ENCODE data around the gene CRYZL1.
"Not testable (repeated sequence)": the region's sequence is repeated elsewhere in the genome, so short reads cannot be mapped to it uniquely, and the experiment has no call there.

CRYZL1 gene

GRCh38 chr21:33684068-33684467 lies 42.5 kb upstream of the CRYZL1 start:
- H3K27me3 ChIP-seq (ENCODE audit: insufficient read depth, insufficient read length) = no peaks in the 10 kb centered on the region
- TF ChIP-seq ZNF274 (IDR thresholded peaks at IDR 0.05; ENCODE audit: low read depth, low read length) (no peak), YY1 (IDR thresholded peaks at IDR 0.05; ENCODE audit: insufficient read depth, insufficient read length) (no peak), SUZ12 (IDR thresholded peaks at IDR 0.05; ENCODE audit: extremely low read depth, insufficient read depth, insufficient read length) (no peak)
- DNase-seq (ENCODE audit: low read depth, low spot score) = no peak
- 0 out of 2 replicates have a peak, but pooled peaks cover 4% of the 10 kb centered on the region for H3K9me3 ChIP-seq (ENCODE audit: insufficient read depth, low read length)
- no peak overlapping the region for H3K4me3 ChIP-seq (ENCODE audit: insufficient read length, low read depth)
- peaks cover 11% of the 10 kb centered on the region for H3K4me1 ChIP-seq (ENCODE audit: insufficient read depth, insufficient read length)
- no peaks in the 10 kb centered on the region for H3K36me3 ChIP-seq (ENCODE audit: insufficient read depth, insufficient read length, low read length)
- H3K9ac ChIP-seq (ENCODE audit: insufficient read length, low read depth) = no peak overlapping the region

DNA sequence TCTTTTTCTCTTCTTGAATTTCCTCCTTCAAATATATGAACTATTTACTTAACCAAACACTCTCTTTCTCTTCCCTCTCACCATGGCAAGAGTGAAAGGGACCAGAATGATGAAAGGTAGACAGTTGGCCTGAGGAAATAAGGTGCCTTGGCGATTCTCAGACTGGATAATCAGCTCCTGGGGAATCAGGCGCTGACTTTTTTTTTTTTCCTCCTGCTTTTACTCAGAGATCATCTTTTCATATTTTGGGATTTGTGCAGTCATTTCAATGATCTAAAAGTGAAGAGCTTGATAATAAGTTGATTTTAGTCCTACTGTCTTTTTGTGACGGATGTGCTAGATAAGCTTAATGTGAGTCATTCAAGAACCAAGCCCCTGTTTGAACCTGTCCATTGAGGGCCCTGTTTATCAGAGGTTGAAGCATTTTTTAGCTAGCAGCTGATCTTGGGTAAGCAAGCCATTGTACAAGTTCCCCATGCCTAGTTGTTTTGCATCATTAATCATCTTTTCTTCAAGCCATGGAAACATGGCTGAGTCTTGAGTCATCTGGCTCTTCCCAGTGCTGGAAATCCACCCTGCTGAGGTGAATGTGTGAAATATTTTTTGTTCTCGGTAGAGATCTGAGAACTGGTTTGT lies 41.6 kb upstream of the CRYZL1 start:
- Histone ChIP-seq H3K27me3 (ENCODE audit: insufficient read depth, insufficient read length) (no peaks in the 10 kb centered on the region), H3K9me3 (ENCODE audit: insufficient read depth, low read length) (0 out of 2 replicates have a peak, but pooled peaks cover 5% of the 10 kb centered on the region), H3K4me1 (ENCODE audit: insufficient read depth, insufficient read length) (peaks cover 11% of the 10 kb centered on the region), H3K36me3 (ENCODE audit: insufficient read depth, insufficient read length, low read length) (no peaks in the 10 kb centered on the region), H3K9ac (ENCODE audit: insufficient read length, low read depth) (peak overlapping the region; percentile 6), H3K4me3 (ENCODE audit: insufficient read length, low read depth) (no peak overlapping the region)
- no peak for TF ChIP-seq SUZ12 (IDR thresholded peaks at IDR 0.05; ENCODE audit: extremely low read depth, insufficient read depth, insufficient read length)
- TF ChIP-seq ZNF274 (IDR thresholded peaks at IDR 0.05; ENCODE audit: low read depth, low read length) = no peak
- no peak for TF ChIP-seq YY1 (IDR thresholded peaks at IDR 0.05; ENCODE audit: insufficient read depth, insufficient read length)
- DNase-seq (ENCODE audit: low read depth, low spot score) = peak; percentile 38

- H3K27me3 ChIP-seq (ENCODE audit: insufficient read depth, insufficient read length) = no peaks in the 10 kb centered on the region
- TF ChIP-seq SUZ12 (IDR thresholded peaks at IDR 0.05; ENCODE audit: extremely low read depth, insufficient read depth, insufficient read length) = no peak
- TF ChIP-seq ZNF274 (IDR thresholded peaks at IDR 0.05; ENCODE audit: low read depth, low read length) = no peak
- TF ChIP-seq YY1 (IDR thresholded peaks at IDR 0.05; ENCODE audit: insufficient read depth, insufficient read length) = no peak
- DNase-seq (ENCODE audit: low read depth, low spot score) = no peak
- 0 out of 2 replicates have a peak, but pooled peaks cover 5% of the 10 kb centered on the region for H3K9me3 ChIP-seq (ENCODE audit: insufficient read depth, low read length)
- H3K4me3 ChIP-seq (ENCODE audit: insufficient read length, low read depth) = no peak overlapping the region
- H3K9ac ChIP-seq (ENCODE audit: insufficient read length, low read depth) = no peak overlapping the region
- peaks cover 7% of the 10 kb centered on the region for H3K4me1 ChIP-seq (ENCODE audit: insufficient read depth, insufficient read length)
- H3K36me3 ChIP-seq (ENCODE audit: insufficient read depth, insufficient read length, low read length) = no peaks in the 10 kb centered on the region
These were observed 39.3 kb upstream of the CRYZL1 start for GRCh38 chr21:33680870-33681269.

GRCh38 chr21:33677450-33677849 lies 35.9 kb upstream of the CRYZL1 start:
- TF ChIP-seq SUZ12 (IDR thresholded peaks at IDR 0.05; ENCODE audit: extremely low read depth, insufficient read depth, insufficient read length) = no peak
- no peak for TF ChIP-seq ZNF274 (IDR thresholded peaks at IDR 0.05; ENCODE audit: low read depth, low read length)
- no peak for TF ChIP-seq YY1 (IDR thresholded peaks at IDR 0.05; ENCODE audit: insufficient read depth, insufficient read length)

DNA sequence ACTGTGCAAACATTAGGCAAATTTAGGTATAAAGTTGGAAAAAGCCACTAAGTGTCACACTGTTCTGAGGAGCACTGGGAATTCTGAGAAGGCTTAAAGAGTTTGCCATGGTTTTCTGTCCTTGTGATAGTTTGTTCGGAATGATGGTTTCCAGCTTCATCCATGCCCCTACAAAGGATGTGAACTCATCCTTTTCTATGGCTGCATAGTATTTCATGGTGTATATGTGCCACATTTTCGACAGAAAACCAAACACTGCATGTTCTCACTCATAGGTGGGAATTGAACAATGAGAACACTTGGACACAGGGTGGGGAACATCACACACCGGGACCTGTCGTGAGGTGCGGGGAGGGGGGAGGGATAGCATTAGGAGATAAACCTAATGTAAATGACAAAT lies 35.1 kb upstream of the CRYZL1 start:
- H3K36me3 ChIP-seq (ENCODE audit: insufficient read depth, insufficient read length, low read length); H3K9ac ChIP-seq (ENCODE audit: insufficient read length, low read depth); DNase-seq (ENCODE audit: low read depth, low spot score); H3K4me1 ChIP-seq (ENCODE audit: insufficient read depth, insufficient read length); H3K4me3 ChIP-seq (ENCODE audit: insufficient read length, low read depth); H3K9me3 ChIP-seq (ENCODE audit: insufficient read depth, low read length); H3K27me3 ChIP-seq (ENCODE audit: insufficient read depth, insufficient read length): not testable (repeated sequence)

More at GRCh38 chr21:33677450-33677849, 35.9 kb upstream of the CRYZL1 start:
- Histone ChIP-seq H3K27me3 (ENCODE audit: insufficient read depth, insufficient read length) (no peaks in the 10 kb centered on the region), H3K9me3 (ENCODE audit: insufficient read depth, low read length) (0 out of 2 replicates have a peak, but pooled peaks cover 5% of the 10 kb centered on the region), H3K9ac (ENCODE audit: insufficient read length, low read depth) (no peak overlapping the region), H3K4me3 (ENCODE audit: insufficient read length, low read depth) (no peak overlapping the region), H3K36me3 (ENCODE audit: insufficient read depth, insufficient read length, low read length) (no peaks in the 10 kb centered on the region), H3K4me1 (ENCODE audit: insufficient read depth, insufficient read length) (peaks cover 4% of the 10 kb centered on the region)
- no peak for DNase-seq (ENCODE audit: low read depth, low spot score)

GRCh38 chr21:33674226-33674625 lies 32.7 kb upstream of the CRYZL1 start:
- H3K36me3 ChIP-seq (ENCODE audit: insufficient read depth, insufficient read length, low read length) = peaks cover 5% of the 10 kb centered on the region

DNA sequence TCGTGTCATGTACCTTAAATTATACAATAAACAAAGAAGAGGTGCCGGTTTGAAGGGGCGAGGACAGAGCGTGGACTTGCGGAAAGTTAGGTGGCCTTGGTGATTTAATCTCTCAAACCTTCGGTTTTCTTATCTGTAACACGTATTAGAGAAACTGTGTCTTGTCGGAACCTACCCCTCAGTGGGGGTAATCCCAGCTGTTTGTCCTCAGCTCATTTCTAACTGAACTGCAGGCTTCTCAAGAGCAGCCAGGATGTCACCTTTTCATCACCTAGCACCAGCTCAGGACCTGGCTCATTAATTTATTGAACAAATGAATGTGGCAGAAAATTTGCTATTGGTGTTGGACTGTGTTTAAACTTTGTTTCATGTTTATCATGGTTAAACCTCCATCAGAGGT lies 31.9 kb upstream of the CRYZL1 start:
- Histone ChIP-seq H3K9ac (ENCODE audit: insufficient read length, low read depth) (no peak overlapping the region), H3K4me1 (ENCODE audit: insufficient read depth, insufficient read length) (no peaks in the 10 kb centered on the region), H3K4me3 (ENCODE audit: insufficient read length, low read depth) (no peak overlapping the region), H3K36me3 (ENCODE audit: insufficient read depth, insufficient read length, low read length) (peaks cover 5% of the 10 kb centered on the region), H3K9me3 (ENCODE audit: insufficient read depth, low read length) (no peaks in the 10 kb centered on the region), H3K27me3 (ENCODE audit: insufficient read depth, insufficient read length) (no peaks in the 10 kb centered on the region)
- TF ChIP-seq SUZ12 (IDR thresholded peaks at IDR 0.05; ENCODE audit: extremely low read depth, insufficient read depth, insufficient read length) (no peak), ZNF274 (IDR thresholded peaks at IDR 0.05; ENCODE audit: low read depth, low read length) (no peak), YY1 (IDR thresholded peaks at IDR 0.05; ENCODE audit: insufficient read depth, insufficient read length) (no peak)
- DNase-seq (ENCODE audit: low read depth, low spot score) = no peak

More at GRCh38 chr21:33674226-33674625, 32.7 kb upstream of the CRYZL1 start:
- DNase-seq (ENCODE audit: low read depth, low spot score) = no peak
- H3K4me1 ChIP-seq (ENCODE audit: insufficient read depth, insufficient read length) = no peaks in the 10 kb centered on the region
- 0 out of 2 replicates have a peak, but pooled peaks cover 3% of the 10 kb centered on the region for H3K9me3 ChIP-seq (ENCODE audit: insufficient read depth, low read length)
- no peaks in the 10 kb centered on the region for H3K27me3 ChIP-seq (ENCODE audit: insufficient read depth, insufficient read length)
- no peak overlapping the region for H3K4me3 ChIP-seq (ENCODE audit: insufficient read length, low read depth)
- H3K9ac ChIP-seq (ENCODE audit: insufficient read length, low read depth) = no peak overlapping the region
- TF ChIP-seq YY1 (IDR thresholded peaks at IDR 0.05; ENCODE audit: insufficient read depth, insufficient read length) (no peak), ZNF274 (IDR thresholded peaks at IDR 0.05; ENCODE audit: low read depth, low read length) (no peak), SUZ12 (IDR thresholded peaks at IDR 0.05; ENCODE audit: extremely low read depth, insufficient read depth, insufficient read length) (no peak)
